Activated CD8-positive, alpha-beta memory T cell treated with anti-CD3 and anti-CD28 coated beads for 24 hours (primary cell): ENCODE data around the gene ABTB1.

Experiments used
- DNase-seq: peaks from one replicate; pipeline ENCODE4 v3.0.0-alpha.2; 2020

The ABTB1 gene

DNA sequence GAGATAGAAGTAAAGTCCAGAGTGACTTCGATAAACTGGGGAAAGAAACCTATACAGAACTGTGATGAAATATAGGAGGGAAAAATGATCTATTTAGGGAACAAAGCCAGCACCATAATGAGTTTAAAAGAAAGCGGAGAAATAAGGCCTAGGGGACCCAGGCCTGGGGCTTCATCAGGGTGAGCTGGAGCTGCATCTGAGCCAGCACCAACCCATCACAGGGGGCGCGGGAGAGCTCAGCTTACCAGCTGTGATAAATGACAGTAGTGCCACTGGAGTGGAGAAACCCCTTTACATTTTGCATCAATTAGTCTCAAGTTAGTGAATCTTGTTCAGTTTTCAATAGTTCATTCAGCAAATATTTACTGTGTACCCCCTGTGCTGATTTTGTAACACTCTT, 22.5 kb upstream of the ABTB1 start:
- peak; percentile 4 for DNase-seq

DNA sequence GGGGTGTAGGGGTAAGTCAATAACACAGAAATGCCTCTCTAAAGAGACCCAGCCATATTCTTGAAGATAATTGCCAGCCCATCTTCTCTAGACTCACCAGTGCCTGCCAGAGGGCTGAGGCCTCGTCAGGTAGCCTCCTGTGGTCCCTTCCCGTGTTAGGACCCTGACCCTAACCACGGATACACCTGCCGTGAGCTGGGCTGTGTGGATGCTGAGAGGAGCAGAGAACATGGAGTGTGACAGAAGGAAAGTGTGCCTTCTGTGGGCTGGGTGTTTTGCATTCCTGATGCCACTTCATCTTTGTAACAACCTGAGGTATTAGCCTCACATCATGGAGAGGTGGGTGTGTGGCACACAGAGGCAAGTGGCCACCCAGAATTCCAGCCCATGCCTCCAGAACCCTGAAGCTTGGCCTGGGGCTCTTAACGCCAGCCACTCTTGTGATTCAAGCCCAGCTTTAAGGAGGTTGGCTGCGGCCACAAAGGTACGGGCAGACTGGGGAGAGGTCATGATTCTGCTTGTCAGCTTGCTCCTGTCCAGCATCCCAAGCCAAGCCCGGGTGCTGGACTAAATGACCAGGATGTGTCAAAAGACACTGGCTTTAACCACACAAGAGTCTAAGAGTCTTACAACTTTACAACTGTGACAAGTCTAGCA, 21.1 kb upstream of the ABTB1 start:
- peak; percentile 41 for DNase-seq

GRCh38 chr3:127652246-127652995, 20.3 kb upstream of the ABTB1 start:
- DNase-seq: peak; percentile 69

- DNase-seq: peak; percentile 1
Measured at GRCh38 chr3:127654374-127654773, 18.4 kb upstream of the ABTB1 start.

- peak; percentile 9 for DNase-seq
Measured at GRCh38 chr3:127654993-127655392, 17.8 kb upstream of the ABTB1 start.

GRCh38 chr3:127655641-127656040, 17.1 kb upstream of the ABTB1 start:
- peak; percentile 40 for DNase-seq

- no peak for DNase-seq
Measured at GRCh38 chr3:127656906-127657305, 15.8 kb upstream of the ABTB1 start.

DNA sequence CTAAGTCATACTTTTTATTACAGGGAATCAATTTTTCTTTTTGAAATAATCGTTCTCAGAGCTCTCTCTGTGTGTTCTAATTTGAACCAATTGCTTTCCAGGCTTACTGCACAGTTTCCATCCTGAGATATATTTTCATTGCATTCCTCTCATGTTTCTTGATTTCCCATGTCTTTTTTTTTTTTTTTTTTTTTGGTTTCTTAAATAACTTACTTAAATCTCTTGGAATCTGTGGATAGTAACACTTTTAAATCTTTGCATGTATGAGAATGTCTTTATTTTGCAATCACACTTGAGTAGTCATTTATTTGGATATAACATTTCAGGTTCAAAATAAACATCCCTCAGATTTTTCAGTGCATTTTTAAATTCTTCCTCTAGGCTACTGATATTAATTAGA, 14.5 kb upstream of the ABTB1 start:
- no peak for DNase-seq

- no peak for DNase-seq
Measured at GRCh38 chr3:127660621-127661251, 12.0 kb upstream of the ABTB1 start.

DNA sequence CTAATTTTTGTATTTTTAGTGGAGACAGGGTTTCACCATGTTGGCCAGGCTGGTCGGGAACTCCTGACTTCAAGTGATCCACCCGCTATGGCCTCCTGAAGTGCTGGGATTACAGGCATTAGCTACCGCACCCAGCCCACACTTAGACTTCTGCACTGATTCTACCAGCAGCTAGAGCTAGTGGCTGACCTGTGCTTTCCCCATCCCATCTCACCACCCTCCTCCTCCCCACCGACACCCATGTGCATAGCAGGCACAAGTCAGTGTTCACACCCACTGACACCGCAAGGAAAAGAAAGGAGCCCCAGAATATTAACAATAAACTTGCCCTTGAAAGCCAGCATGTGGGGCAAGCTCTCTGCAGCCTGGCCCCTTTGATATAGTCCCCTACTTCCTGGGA, 11.2 kb upstream of the ABTB1 start:
- DNase-seq: peak; percentile 19

- peak; percentile 33 for DNase-seq
Measured at GRCh38 chr3:127662001-127662469, 10.7 kb upstream of the ABTB1 start.

DNA sequence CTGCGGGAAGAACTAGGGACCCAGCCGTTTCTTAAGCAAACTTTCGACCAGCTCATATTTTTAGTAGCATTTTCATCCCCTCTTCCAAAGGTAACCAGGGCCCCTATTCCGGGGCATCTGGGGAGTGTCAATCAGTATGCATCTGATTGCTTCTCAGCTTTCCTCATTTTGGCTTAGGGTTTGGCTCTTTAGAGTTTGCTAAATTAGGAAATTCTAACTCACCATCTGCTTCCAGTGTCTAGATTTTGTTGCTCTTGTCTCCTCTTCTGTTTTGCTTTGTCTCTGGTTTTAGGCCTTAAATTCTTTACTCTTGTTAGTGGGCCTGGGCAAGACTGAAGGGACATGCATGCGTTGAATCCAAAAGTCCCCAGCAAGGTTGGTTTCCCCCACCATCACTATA, 9.6 kb upstream of the ABTB1 start:
- no peak for DNase-seq

DNA sequence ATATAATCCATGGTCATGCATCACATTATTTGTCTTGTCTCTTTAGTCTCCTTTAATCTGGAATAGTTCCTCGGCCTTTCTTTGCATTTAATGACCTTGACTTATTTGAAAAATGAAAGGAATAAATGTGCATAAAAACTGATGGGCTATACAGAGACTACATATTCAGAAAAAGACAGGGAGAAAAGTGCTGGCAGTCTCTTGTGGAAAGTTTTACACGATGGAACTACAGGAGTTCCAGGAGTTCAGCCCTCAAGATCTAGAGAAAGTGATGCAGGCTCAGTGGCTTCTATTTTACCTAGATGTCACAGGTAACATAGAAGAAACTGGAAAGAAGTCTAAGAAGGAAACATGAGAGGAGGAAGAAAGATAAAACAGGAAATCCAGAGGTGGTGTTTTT, 7.6 kb upstream of the ABTB1 start:
- no peak for DNase-seq

DNA sequence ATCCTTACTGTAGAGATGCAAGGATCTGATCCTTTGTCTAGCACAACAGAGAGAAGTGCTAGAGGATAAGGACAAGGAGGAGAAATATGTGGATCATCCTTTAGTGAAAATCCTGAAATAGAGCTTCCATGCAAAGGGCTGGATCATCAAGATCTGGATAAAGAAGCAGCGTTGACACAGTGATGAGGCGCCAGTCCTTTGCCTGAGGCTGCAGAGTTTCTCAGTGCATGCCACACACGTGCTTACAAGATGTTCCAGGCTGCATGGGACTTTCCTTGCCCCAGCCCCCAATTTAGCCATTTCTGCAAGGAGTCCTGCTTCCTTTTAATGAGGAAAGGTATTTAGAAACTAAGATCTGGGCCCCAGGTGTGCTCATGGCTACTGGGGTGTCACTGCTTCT, 7.2 kb upstream of the ABTB1 start:
- peak; percentile 15 for DNase-seq

- no peak for DNase-seq
Measured at GRCh38 chr3:127666676-127667075, 6.1 kb upstream of the ABTB1 start.

DNA sequence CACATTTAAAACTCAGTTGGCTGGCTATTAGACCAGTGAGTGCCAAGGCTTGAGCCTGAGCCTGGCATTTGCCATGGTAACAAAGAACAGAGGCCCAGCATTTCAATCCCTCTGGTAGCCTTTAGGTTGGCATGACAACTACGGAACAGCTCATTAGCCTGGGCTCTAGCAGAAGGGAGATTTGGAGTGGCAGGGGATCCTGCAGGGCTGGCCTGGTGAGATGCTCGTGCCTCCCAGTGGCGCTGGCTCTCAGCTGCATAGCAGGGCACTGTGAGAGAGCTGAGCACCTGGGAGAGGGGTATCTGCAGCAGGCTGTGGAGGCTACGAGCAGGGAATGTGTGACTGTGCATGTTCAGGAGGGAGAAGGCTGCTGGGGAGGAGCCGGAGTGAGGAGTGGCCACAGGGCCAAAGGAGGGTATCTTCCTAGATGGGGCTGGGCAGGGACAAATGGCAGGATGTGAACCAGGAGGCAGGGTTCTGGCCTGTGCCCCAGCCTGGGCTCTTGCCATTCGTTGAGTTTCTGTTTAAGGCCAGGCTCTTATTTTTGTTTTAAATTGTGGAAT, 5.6 kb upstream of the ABTB1 start:
- peak; percentile 30 for DNase-seq

- DNase-seq: peak; percentile 49
Measured at GRCh38 chr3:127668906-127669305, 3.8 kb upstream of the ABTB1 start.

GRCh38 chr3:127669541-127670228, 3.1 kb upstream of the ABTB1 start:
- DNase-seq: peak; percentile 42

DNA sequence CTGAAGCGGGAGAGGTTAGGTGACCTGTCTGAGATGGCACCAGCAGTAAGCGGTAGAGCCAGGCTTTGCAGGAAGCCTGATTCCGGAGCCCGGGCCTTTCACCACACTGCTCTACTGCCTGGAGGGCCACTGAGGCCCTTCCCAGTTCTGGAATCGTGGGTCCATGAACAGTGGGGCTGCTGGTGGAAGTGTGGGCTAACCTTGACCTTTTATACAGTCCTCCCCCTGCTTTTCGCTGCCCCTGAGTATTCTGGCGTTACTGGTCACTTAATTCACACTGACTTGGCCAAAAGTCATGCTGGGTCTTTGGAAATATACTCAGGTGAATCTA, 2.6 kb upstream of the ABTB1 start:
- DNase-seq: no peak

DNA sequence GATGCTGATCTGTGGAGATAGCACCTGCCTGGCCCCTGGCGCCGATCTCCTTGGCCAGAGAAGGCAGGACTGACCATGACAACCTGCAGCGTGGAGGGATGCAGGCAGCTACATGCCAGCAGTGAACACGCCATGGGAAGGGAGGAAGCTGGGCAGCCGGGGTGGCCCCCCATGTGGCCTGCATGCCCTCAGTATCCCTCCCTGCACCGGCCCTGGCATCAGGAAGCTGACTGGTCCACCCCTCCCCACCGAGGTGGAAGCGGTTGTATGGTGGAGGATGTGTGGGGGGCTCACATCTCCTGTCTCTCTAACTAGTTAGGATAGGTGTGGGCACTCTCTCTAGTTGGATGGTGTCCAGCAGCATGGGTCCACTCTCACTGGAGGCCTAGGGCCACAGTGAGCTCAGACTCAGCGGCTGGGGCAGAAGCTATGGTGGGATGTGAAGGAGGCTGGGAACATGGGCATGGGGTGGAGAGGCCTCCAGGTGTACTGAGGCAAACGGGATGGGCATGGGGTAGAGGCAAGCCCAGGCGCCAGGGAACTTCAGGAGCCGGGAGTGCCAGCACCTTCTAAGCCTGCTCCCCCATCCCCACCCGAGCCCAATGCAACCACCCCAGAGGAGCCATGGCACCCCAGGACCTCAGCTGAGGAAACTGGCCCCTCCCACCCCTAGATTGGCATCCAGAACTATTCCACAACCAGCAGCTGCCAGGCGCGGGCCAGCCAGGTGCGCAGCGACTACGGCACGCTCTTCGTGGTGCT, 1.8 kb upstream of the ABTB1 start:
- DNase-seq: peak; percentile 55

DNA sequence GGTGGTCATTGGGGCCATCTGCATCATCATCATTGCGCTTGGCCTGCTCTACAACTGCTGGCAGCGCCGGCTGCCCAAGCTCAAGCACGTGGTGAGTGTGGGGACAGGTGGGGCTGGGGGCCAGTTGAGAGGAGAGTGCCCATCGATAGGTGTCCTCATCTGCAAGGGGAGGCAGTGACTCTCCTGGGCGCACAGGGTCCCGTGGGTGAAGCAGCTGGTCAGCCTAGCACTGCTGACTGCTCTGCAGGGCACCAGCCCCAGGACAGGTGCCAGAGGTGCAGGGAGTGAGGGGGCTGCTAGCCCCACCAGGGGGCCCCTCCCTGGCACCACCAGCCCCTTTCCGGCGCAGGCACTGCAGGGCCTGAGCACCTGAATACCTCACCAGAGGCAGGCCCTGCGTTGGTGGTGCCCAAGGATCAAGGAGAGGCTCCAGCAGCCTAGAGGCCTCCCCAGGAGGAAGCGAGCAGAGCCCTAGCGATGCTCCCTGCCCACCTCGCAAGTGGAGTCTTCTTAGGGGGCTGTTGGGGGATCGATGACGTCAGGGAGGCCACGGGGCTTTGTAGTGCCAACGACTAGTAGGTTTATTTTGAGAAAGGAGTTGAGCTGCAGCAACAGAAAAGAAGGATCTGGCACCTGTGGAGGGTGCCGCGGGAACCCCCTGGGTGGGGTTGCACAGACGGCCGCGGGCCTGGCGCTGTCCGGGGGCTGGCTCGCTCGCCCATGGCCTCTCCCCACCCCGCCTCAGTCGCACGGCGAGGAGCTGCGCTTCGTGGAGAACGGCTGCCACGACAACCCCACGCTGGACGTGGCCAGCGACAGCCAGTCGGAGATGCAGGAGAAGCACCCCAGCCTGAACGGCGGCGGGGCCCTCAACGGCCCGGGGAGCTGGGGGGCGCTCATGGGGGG, 976 bp upstream of the ABTB1 start:
- DNase-seq: peak; percentile 82
